NCI-H2029 (cell line): ENCODE data around the gene MYBPH.

Experiments used
- DNase-seq: peaks from one replicate; lab custom pipeline; 2025; lab: John Stamatoyannopoulos, UW

Gene MYBPH

GRCh38 chr1:203178821-203179666 lies 3.4 kb upstream of the MYBPH start:
- DNase-seq = peak; percentile 57

GRCh38 chr1:203178083-203178482 lies 2.5 kb upstream of the MYBPH start:
- DNase-seq = no peak

GRCh38 chr1:203177470-203178039 lies 1.9 kb upstream of the MYBPH start:
- DNase-seq = no peak

GRCh38 chr1:203177036-203177405 lies 1.4 kb upstream of the MYBPH start:
- DNase-seq = no peak

- no peak for DNase-seq
Measured at GRCh38 chr1:203176273-203177035, 828 bp upstream of the MYBPH start.

- DNase-seq = peak; percentile 59
Measured at GRCh38 chr1:203175827-203176241, 208 bp upstream of the MYBPH start.

- no peak for DNase-seq
Measured at GRCh38 chr1:203174324-203174985, 1.2 kb downstream of the MYBPH start.

GRCh38 chr1:203173566-203173965 lies 2.1 kb downstream of the MYBPH start:
- no peak for DNase-seq

- no peak for DNase-seq
Measured at GRCh38 chr1:203173011-203173555, 2.5 kb downstream of the MYBPH start.

- peak; percentile 46 for DNase-seq
Measured at GRCh38 chr1:203172184-203173010, 3.2 kb downstream of the MYBPH start.

GRCh38 chr1:203171341-203172183 lies 4.1 kb downstream of the MYBPH start:
- no peak for DNase-seq

- no peak for DNase-seq
Measured at GRCh38 chr1:203170625-203171330, 4.8 kb downstream of the MYBPH start.

- DNase-seq = no peak
Measured at GRCh38 chr1:203169770-203170520, 5.7 kb downstream of the MYBPH start.

GRCh38 chr1:203168991-203169390 lies 6.6 kb downstream of the MYBPH start:
- no peak for DNase-seq

- DNase-seq = no peak
Measured at GRCh38 chr1:203168256-203168786, 7.3 kb downstream of the MYBPH start.

GRCh38 chr1:203167913-203168200 lies 7.8 kb downstream of the MYBPH start:
- no peak for DNase-seq

- DNase-seq = no peak
Measured at GRCh38 chr1:203167026-203167912, 8.4 kb downstream of the MYBPH start.
